Hepatocyte (in vitro differentiated cells): ENCODE results near the gene NCOR2. TPM values are rescaled to one million over a fixed set of nuclear protein-coding genes. Genes with fewer than 3 reads are reported as not detected.

ENCODE experiments used
- DNase-seq: peaks from one replicate; pipeline ENCODE4 v3.0.0-alpha.2; 2016; ENCODE audit warnings: low spot score
- H2AFZ ChIP-seq: fragments of 200-600 bp; sonication (generic); 2 replicates; pipeline ENCODE4 v1.6.0; 2016; ENCODE audit warnings: antibody characterized with exemption, mild to moderate bottlenecking
- H3K27ac ChIP-seq: fragments of 200-600 bp; sonication (generic); 2 replicates; pipeline ENCODE4 v1.5.1; 2016; ENCODE audit warnings: mild to moderate bottlenecking
- H3K27me3 ChIP-seq: fragments of 200-600 bp; sonication (generic); 2 replicates; pipeline ENCODE4 v1.6.1; 2016
- H3K36me3 ChIP-seq: fragments of 200-600 bp; sonication (generic); replicated peaks from 2 replicates; pipeline ENCODE4 v1.5.1; 2016; ENCODE audit warnings: low read depth; ENCODE audit not compliant: insufficient read depth
- H3K4me1 ChIP-seq: fragments of 200-600 bp; sonication (generic); 2 replicates; pipeline ENCODE4 v1.5.1; 2016; ENCODE audit warnings: mild to moderate bottlenecking, moderate library complexity; ENCODE audit not compliant: insufficient read depth
- H3K4me2 ChIP-seq: fragments of 200-600 bp; sonication (generic); 2 replicates; pipeline ENCODE4 v1.6.0; 2016
- H3K4me3 ChIP-seq: fragments of 200-600 bp; sonication (generic); 2 replicates; pipeline ENCODE4 v1.5.1; 2016; ENCODE audit warnings: mild to moderate bottlenecking
- H3K79me2 ChIP-seq: fragments of 200-600 bp; sonication (generic); 2 replicates; pipeline ENCODE4 v1.6.0; 2017; ENCODE audit warnings: mild to moderate bottlenecking
- H3K9me2 ChIP-seq: fragments of 200-600 bp; sonication (generic); replicated peaks from 2 replicates; pipeline ENCODE4 v1.6.0; 2017; ENCODE audit warnings: mild to moderate bottlenecking; ENCODE audit not compliant: insufficient read depth
- H3K9me3 ChIP-seq: fragments of 200-600 bp; sonication (generic); 2 replicates; pipeline ENCODE4 v1.5.1; 2016; ENCODE audit warnings: low read depth, mild to moderate bottlenecking
- H4K20me1 ChIP-seq: fragments of 200-600 bp; sonication (generic); 2 replicates; pipeline ENCODE4 v1.6.0; 2016; ENCODE audit warnings: mild to moderate bottlenecking; ENCODE audit not compliant: insufficient read depth, poor library complexity, severe bottlenecking
- CTCF ChIP-seq: fragments of 200-600 bp; sonication (generic); IDR thresholded peaks from 2 replicates; pipeline ENCODE4 v1.5.1; 2016; ENCODE audit warnings: antibody characterized with exemption, mild to moderate bottlenecking; ENCODE audit not compliant: poor library complexity
- EZH2 ChIP-seq: fragments of 200-600 bp; sonication (generic); IDR thresholded peaks from 2 replicates; pipeline ENCODE4 v1.6.1; 2016; ENCODE audit warnings: antibody characterized with exemption, mild to moderate bottlenecking, borderline replicate concordance
- EZH2phosphoT487 ChIP-seq: fragments of 200-600 bp; sonication (generic); IDR thresholded peaks from one replicate; pipeline ENCODE4 v1.6.1; 2018; ENCODE audit warnings: antibody characterized with exemption, mild to moderate bottlenecking, low read depth, moderate library complexity; ENCODE audit not compliant: unreplicated experiment, severe bottlenecking
- WGBS: methylation state at CpG from one replicate; pipeline ENCODE4 v1.1.6; 2016; ENCODE audit warnings: low lambda C conversion rate; ENCODE audit errors: missing lambda C conversion rate; 5-methylcytosine and 5-hydroxymethylcytosine counted together
- polyA plus RNA-seq: library from polyadenylated mRNA; unstranded; fragments of >200 nt; fragmentation: Nextera tagmentation; extraction: Ambion mirVana; gene quantifications from 2 replicates; pipeline ENCODE4 v1.2.1, GENCODE V29; 2016
- total RNA-seq: library from RNA; depleted of rRNA; stranded (reverse); fragments of >200 nt; gene quantifications from 2 replicates; pipeline ENCODE4 v1.2.3, GENCODE V29; 2014

NCOR2 gene
- total and polyA plus RNA-seq, 2 experiments from 2014 or later: 40.3 to 121 TPM

- TF ChIP-seq CTCF (no peak), EZH2 (no peak), EZH2phosphoT487 (no peak)
- Histone ChIP-seq H3K79me2 (peaks cover 100% of the 10 kb centered on the region), H3K36me3 (no peaks in the 10 kb centered on the region), H4K20me1 (peaks cover 100% of the 10 kb centered on the region), H3K4me2 (no peak overlapping the region), H3K27ac (no peak overlapping the region), H3K9me3 (no peaks in the 10 kb centered on the region), H3K4me1 (peaks cover 32% of the 10 kb centered on the region), H3K27me3 (no peaks in the 10 kb centered on the region), H3K9me2 (no peaks in the 10 kb centered on the region), H2AFZ (no peak overlapping the region), H3K4me3 (no peak overlapping the region)
- DNase-seq: no peak
- WGBS: 73% methylated on average over 10 of the region's 10 CpGs
Observed at GRCh38 chr12:124561231-124561630, 6.2 kb downstream of the NCOR2 start.

GRCh38 chr12:124560146-124560890 lies 7.1 kb downstream of the NCOR2 start:
- Histone ChIP-seq H3K9me2 (no peaks in the 10 kb centered on the region), H2AFZ (no peak overlapping the region), H3K36me3 (no peaks in the 10 kb centered on the region), H3K27me3 (no peaks in the 10 kb centered on the region), H3K4me1 (peaks cover 27% of the 10 kb centered on the region), H3K4me3 (no peak overlapping the region), H3K79me2 (peaks cover 100% of the 10 kb centered on the region), H4K20me1 (peaks cover 100% of the 10 kb centered on the region), H3K9me3 (no peaks in the 10 kb centered on the region), H3K4me2 (no peak overlapping the region), H3K27ac (no peak overlapping the region)
- DNase-seq: no peak
- no peak for TF ChIP-seq EZH2
- no peak for TF ChIP-seq CTCF
- TF ChIP-seq EZH2phosphoT487: no peak
- WGBS: 77% methylated on average over 21 of the region's 21 CpGs

- no peaks in the 10 kb centered on the region for H3K36me3 ChIP-seq
- no peak overlapping the region for H3K27ac ChIP-seq
- no peaks in the 10 kb centered on the region for H3K9me3 ChIP-seq
- no peak for TF ChIP-seq CTCF
- TF ChIP-seq EZH2phosphoT487: no peak
- TF ChIP-seq EZH2: no peak
- H3K27me3 ChIP-seq: no peaks in the 10 kb centered on the region
- DNase-seq: no peak
- peaks cover 100% of the 10 kb centered on the region for H3K79me2 ChIP-seq
- no peak overlapping the region for H3K4me2 ChIP-seq
- H2AFZ ChIP-seq: no peak overlapping the region
- H3K9me2 ChIP-seq: no peaks in the 10 kb centered on the region
- no peak overlapping the region for H3K4me3 ChIP-seq
- H3K4me1 ChIP-seq: peaks cover 18% of the 10 kb centered on the region
- WGBS: 86% methylated on average over 12 of the region's 12 CpGs
- H4K20me1 ChIP-seq: peaks cover 100% of the 10 kb centered on the region
Observed at GRCh38 chr12:124559182-124560017, 8.0 kb downstream of the NCOR2 start.
